Activated T-helper 1 cell treated with anti-CD3 and anti-CD28 coated beads, Interleukin-12 subunit alpha, Interleukin-12 subunit beta, Interleukin-2, Interleukin-4 antibody, amounts not matched to agents 30 ng/mL and 10 ng/mL and 1 ng/mL, durations not matched to agents 14 hours and 24 hours and 36 hours (primary cell): ENCODE results near the gene TIMM10B. TPM values are rescaled to one million over a fixed set of nuclear protein-coding genes. Genes with fewer than 3 reads are reported as not detected.

Source experiments
- DNase-seq: peaks from one replicate; pipeline ENCODE4 v3.0.0; 2021; ENCODE audit warnings: low spot score
- H3K27ac Mint-ChIP-seq: one replicate; pipeline ENCODE4 v1.8.0; 2021; ENCODE audit warnings: mild to moderate bottlenecking, mixed read lengths
- H3K27me3 Mint-ChIP-seq: one replicate; pipeline ENCODE4 v1.8.0; 2022; ENCODE audit warnings: mild to moderate bottlenecking, moderate library complexity, mixed read lengths; ENCODE audit not compliant: insufficient read depth
- H3K36me3 Mint-ChIP-seq: one replicate; pipeline ENCODE4 v1.8.0; 2021; ENCODE audit warnings: low read depth, mixed read lengths
- H3K4me1 Mint-ChIP-seq: one replicate; pipeline ENCODE4 v1.8.0; 2021; ENCODE audit warnings: low read depth, mixed read lengths
- H3K4me3 Mint-ChIP-seq: one replicate; pipeline ENCODE4 v1.8.0; 2021; ENCODE audit warnings: mild to moderate bottlenecking, moderate library complexity, mixed read lengths
- H3K9me3 Mint-ChIP-seq: one replicate; pipeline ENCODE4 v1.8.0; 2021; ENCODE audit warnings: mixed read lengths
- intact Hi-C: fragments of 100-400 bp; cut with micrococcal nuclease; formaldehyde crosslinking; loops from one replicate; pipeline ENCODE4 v1.15.1; 2024
- total RNA-seq: library from RNA; stranded (reverse); gene quantifications from 2 replicates; pipeline ENCODE4 v1.2.3, GENCODE V29; 2022

TIMM10B gene
- total RNA-seq = 38.8 and 42.7 TPM in 2 replicates

GRCh38 chr11:6481012-6481923 lies at the start of gene TIMM10B, which contains the start of gene ARFIP2:
Gene TIMM10B, plus strand, starts transcription at chr11:6481501. Its CDS starts 16 bp downstream, at chr11:6481517.
Gene ARFIP2, minus strand, starts transcription at chr11:6481331. Its CDS starts 910 bp downstream, at chr11:6480421.
- Mint-ChIP-seq H3K36me3 (peaks cover 37% of the 10 kb centered on the region), H3K27me3 (no peaks in the 10 kb centered on the region), H3K4me1 (peaks cover 40% of the 10 kb centered on the region), H3K27ac (peak within 1 kb of the TSS; percentile 94), H3K4me3 (peak within 1 kb of the TSS; percentile 94), H3K9me3 (no peaks in the 10 kb centered on the region)
- peak; percentile 97 for DNase-seq
- intact Hi-C loops = loop anchor here (1.0 to 5.0 kb wide), 12 partner anchors 42 to 794 kb away; partner anchors contain the start of genes APBB1, CAVIN3, FHIP1B and ILK

GRCh38 chr11:6431861-6432260 lies 49.4 kb upstream of the TIMM10B start:
- DNase-seq = no peak
- Mint-ChIP-seq H3K27me3 (peaks cover 7% of the 10 kb centered on the region), H3K27ac (no peak overlapping the region), H3K36me3 (no peaks in the 10 kb centered on the region), H3K4me1 (peaks cover 6% of the 10 kb centered on the region), H3K4me3 (no peak overlapping the region), H3K9me3 (no peaks in the 10 kb centered on the region)
- intact Hi-C loops = no loop called here

- Mint-ChIP-seq H3K4me1 (peaks cover 6% of the 10 kb centered on the region), H3K4me3 (no peak overlapping the region), H3K27ac (no peak overlapping the region), H3K36me3 (no peaks in the 10 kb centered on the region), H3K27me3 (no peaks in the 10 kb centered on the region), H3K9me3 (no peaks in the 10 kb centered on the region)
- intact Hi-C loops = no loop called here
- no peak for DNase-seq
Measured at GRCh38 chr11:6433998-6434660, 47.2 kb upstream of the TIMM10B start.

- DNase-seq = no peak
- no peaks in the 10 kb centered on the region for H3K9me3 Mint-ChIP-seq
- intact Hi-C loops = loop anchor here (5.0 kb wide), 1 partner anchor 35 kb away; no protein-coding TSS in a partner anchor
- H3K36me3 Mint-ChIP-seq = no peaks in the 10 kb centered on the region
- no peak overlapping the region for H3K4me3 Mint-ChIP-seq
- no peak overlapping the region for H3K27ac Mint-ChIP-seq
- peaks cover 6% of the 10 kb centered on the region for H3K4me1 Mint-ChIP-seq
- peaks cover 2% of the 10 kb centered on the region for H3K27me3 Mint-ChIP-seq
Measured at GRCh38 chr11:6437423-6437822, 43.9 kb upstream of the TIMM10B start.

GRCh38 chr11:6437993-6438392 lies 43.3 kb upstream of the TIMM10B start:
- intact Hi-C loops = loop anchor here (2.0 to 5.0 kb wide), 4 partner anchors 36 to 269 kb away; partner anchors contain the start of genes ARFIP2 and TIMM10B
- no peak for DNase-seq
- H3K9me3 Mint-ChIP-seq = no peaks in the 10 kb centered on the region

GRCh38 chr11:6438979-6439571 lies 42.2 kb upstream of the TIMM10B start:
- no peaks in the 10 kb centered on the region for H3K36me3 Mint-ChIP-seq
- H3K27ac Mint-ChIP-seq = no peak overlapping the region
- peaks cover 6% of the 10 kb centered on the region for H3K4me1 Mint-ChIP-seq
- intact Hi-C loops = loop anchor here (2.0 to 5.0 kb wide), 4 partner anchors 37 to 268 kb away; partner anchors contain the start of genes ARFIP2 and TIMM10B
- no peak for DNase-seq
- no peaks in the 10 kb centered on the region for H3K9me3 Mint-ChIP-seq
- H3K4me3 Mint-ChIP-seq = no peak overlapping the region
- peaks cover 2% of the 10 kb centered on the region for H3K27me3 Mint-ChIP-seq

More at GRCh38 chr11:6437993-6438392, 43.3 kb upstream of the TIMM10B start:
- Mint-ChIP-seq H3K4me1 (peaks cover 6% of the 10 kb centered on the region), H3K27ac (no peak overlapping the region), H3K27me3 (peaks cover 2% of the 10 kb centered on the region), H3K4me3 (no peak overlapping the region), H3K36me3 (no peaks in the 10 kb centered on the region)

- Mint-ChIP-seq H3K4me3 (no peak within 1 kb of the TSS), H3K4me1 (peaks cover 2% of the 10 kb centered on the region), H3K36me3 (no peaks in the 10 kb centered on the region), H3K9me3 (no peaks in the 10 kb centered on the region), H3K27ac (no peak within 1 kb of the TSS), H3K27me3 (peaks cover 6% of the 10 kb centered on the region)
- intact Hi-C loops = no loop called here
- DNase-seq = no peak
Measured at GRCh38 chr11:6440906-6441358, 40.4 kb upstream of the TIMM10B start, which contains the start of gene HPX. Gene HPX, minus strand, starts transcription at chr11:6440987. Its CDS starts 24 bp downstream, at chr11:6440963.

- intact Hi-C loops = loop anchor here (2.0 kb wide), 1 partner anchor 24 kb away; the partner anchor contains the start of gene APBB1
Measured at GRCh38 chr11:6442441-6442840, 38.9 kb upstream of the TIMM10B start.

GRCh38 chr11:6443269-6444003 lies 37.9 kb upstream of the TIMM10B start:
- intact Hi-C loops = loop anchor here (1.0 to 2.0 kb wide), 2 partner anchors 25 to 64 kb away; partner anchors contain the start of gene APBB1
- H3K36me3 Mint-ChIP-seq = no peaks in the 10 kb centered on the region
- no peak overlapping the region for H3K4me3 Mint-ChIP-seq
- no peaks in the 10 kb centered on the region for H3K4me1 Mint-ChIP-seq
- H3K27ac Mint-ChIP-seq = no peak overlapping the region
- peaks cover 8% of the 10 kb centered on the region for H3K27me3 Mint-ChIP-seq
- DNase-seq = peak; percentile 39
- no peaks in the 10 kb centered on the region for H3K9me3 Mint-ChIP-seq

More at GRCh38 chr11:6442441-6442840, 38.9 kb upstream of the TIMM10B start:
- no peaks in the 10 kb centered on the region for H3K4me1 Mint-ChIP-seq
- H3K36me3 Mint-ChIP-seq = no peaks in the 10 kb centered on the region
- H3K4me3 Mint-ChIP-seq = no peak overlapping the region
- peaks cover 8% of the 10 kb centered on the region for H3K27me3 Mint-ChIP-seq
- no peak for DNase-seq
- no peak overlapping the region for H3K27ac Mint-ChIP-seq
- no peaks in the 10 kb centered on the region for H3K9me3 Mint-ChIP-seq

GRCh38 chr11:6448574-6448973 lies 32.7 kb upstream of the TIMM10B start:
- Mint-ChIP-seq H3K27ac (no peak overlapping the region), H3K9me3 (no peaks in the 10 kb centered on the region), H3K4me1 (no peaks in the 10 kb centered on the region), H3K4me3 (no peak overlapping the region), H3K36me3 (no peaks in the 10 kb centered on the region), H3K27me3 (peaks cover 6% of the 10 kb centered on the region)
- DNase-seq = no peak
- intact Hi-C loops = no loop called here

- H3K9me3 Mint-ChIP-seq = no peaks in the 10 kb centered on the region
- H3K36me3 Mint-ChIP-seq = no peaks in the 10 kb centered on the region
- intact Hi-C loops = no loop called here
- no peak overlapping the region for H3K4me3 Mint-ChIP-seq
- H3K27ac Mint-ChIP-seq = no peak overlapping the region
- no peak for DNase-seq
- H3K4me1 Mint-ChIP-seq = no peaks in the 10 kb centered on the region
- H3K27me3 Mint-ChIP-seq = no peaks in the 10 kb centered on the region
Measured at GRCh38 chr11:6452219-6452618, 29.1 kb upstream of the TIMM10B start.

- no peak overlapping the region for H3K4me3 Mint-ChIP-seq
- H3K27ac Mint-ChIP-seq = no peak overlapping the region
- DNase-seq = no peak
- no peaks in the 10 kb centered on the region for H3K4me1 Mint-ChIP-seq
- H3K27me3 Mint-ChIP-seq = no peaks in the 10 kb centered on the region
- H3K9me3 Mint-ChIP-seq = no peaks in the 10 kb centered on the region
- intact Hi-C loops = no loop called here
- H3K36me3 Mint-ChIP-seq = no peaks in the 10 kb centered on the region
Measured at GRCh38 chr11:6453152-6453551, 28.1 kb upstream of the TIMM10B start.
